Measurements from ENCODE around the gene ZNF48.

- TF ChIP-seq EZH2 (IDR thresholded peaks at IDR 0.05; ENCODE audit: low read length, missing control alignments): no peak
- no peak for TF ChIP-seq CTCF (conservative IDR thresholded peaks at IDR 0.05 in 1 of 2, IDR thresholded peaks at IDR 0.05 in 1 of 2; ENCODE audit: low read depth in 1 of 2, low read length in 2 of 2)
Measured at GRCh38 chr16:30447512-30448226, 52.4 kb downstream of the ZNF48 start.

All from fibroblast of lung (primary cell).